T-helper 2 cell (primary cell): ENCODE data around the gene GABBR1.

Source experiments
- DNase-seq, 5 experiments: peaks; one replicate each; pipeline versions ENCODE4 v3.0.0 to v3.0.0-alpha.2; 2012 to 2022

Gene GABBR1

DNA sequence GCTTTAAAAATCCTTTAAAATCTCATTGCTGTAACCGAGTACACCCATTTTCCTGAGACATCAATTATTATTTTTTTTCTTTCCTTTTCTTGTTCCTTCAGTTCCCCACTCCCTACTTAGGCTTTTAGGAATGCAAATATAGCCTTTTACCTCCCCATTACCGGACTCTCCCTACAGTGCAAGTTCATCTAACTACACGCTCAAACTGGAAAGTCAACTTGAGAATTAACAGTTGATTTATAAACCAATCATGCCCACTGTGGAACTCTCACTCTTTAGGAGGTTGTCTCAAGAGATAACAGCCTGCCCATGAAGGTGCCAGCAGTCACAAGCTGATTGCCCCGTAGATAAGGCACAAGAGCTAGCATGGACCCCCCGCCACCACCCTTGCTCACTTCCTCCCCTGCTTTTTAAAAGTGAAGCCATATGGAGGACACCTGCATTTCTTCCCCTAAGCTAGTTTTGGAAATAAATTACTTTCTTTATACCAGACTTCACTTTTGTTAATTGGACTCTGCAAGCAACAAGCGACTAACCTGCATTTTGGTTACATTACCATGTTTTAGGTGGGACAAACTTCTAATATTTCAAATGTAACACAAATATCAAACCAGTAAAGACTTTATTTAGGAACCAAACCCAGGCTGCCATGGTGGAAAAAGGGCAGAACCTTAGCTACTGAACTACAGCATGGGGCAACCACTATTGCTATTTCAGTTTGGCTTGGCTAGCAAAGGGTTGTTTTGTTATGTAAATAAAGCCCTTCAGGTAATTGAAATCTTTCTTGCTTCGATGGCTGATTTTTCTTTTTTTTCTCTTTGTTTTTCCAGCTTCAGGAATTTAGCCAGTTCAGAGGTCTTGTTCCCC, 108.3 kb downstream of the GABBR1 start:
- no peak for DNase-seq

DNA sequence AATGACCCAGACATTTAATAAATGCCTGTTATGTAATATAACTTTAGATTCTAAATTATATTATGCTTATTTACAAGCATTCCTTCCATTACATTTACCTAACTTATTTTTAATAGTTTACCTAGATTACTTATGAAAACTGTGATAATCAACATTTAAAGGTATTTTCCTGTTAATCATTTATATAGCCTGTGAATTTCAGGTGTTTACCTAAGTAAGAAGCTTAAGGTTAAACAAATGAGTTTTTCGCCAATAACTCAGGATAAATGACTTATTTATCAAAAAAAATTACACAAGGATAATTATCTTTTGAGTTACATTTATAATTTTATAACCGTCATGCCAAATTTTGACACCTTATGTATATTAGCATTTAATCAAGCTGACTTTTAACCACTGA, 108.9 kb downstream of the GABBR1 start:
- DNase-seq = no peak

- peak in 1 of 5 experiments; percentile 20 for DNase-seq
Measured at GRCh38 chr6:29522227-29522626, 110.8 kb downstream of the GABBR1 start.

DNA sequence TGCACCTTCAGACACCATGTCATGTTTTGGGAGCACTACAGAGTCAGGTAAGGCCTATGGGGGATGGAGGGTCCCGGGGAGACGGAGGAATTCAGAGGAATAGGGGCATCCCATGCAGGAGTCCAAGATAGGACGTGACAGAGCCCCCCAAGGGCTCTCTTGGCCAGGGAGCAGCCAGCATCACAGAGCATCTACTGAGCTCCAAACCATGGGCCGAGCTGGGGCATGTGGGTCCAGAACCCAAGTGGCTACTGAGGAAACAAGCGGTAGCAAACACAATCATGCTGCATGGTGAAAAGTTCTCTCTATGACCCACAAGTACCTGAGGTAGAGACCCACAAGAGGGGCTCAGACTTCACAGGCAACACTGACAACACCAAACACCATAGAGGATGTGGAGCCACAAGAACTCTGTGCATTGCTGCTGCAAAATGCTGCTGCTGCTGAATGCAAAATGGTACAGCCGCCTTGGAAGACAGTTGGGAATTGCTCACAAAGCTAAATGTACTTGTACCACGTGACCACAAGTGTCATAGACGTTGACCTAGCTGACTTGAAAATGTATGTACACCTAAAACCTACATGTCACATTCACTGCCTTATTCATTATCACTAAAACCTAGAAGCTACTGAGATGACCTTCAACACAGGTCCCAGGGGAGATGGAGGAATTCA, 111.8 kb downstream of the GABBR1 start:
- no peak for DNase-seq

- no peak for DNase-seq
Measured at GRCh38 chr6:29520232-29520631, 112.8 kb downstream of the GABBR1 start.

- no peak for DNase-seq
Measured at GRCh38 chr6:29519291-29520010, 113.5 kb downstream of the GABBR1 start.

DNA sequence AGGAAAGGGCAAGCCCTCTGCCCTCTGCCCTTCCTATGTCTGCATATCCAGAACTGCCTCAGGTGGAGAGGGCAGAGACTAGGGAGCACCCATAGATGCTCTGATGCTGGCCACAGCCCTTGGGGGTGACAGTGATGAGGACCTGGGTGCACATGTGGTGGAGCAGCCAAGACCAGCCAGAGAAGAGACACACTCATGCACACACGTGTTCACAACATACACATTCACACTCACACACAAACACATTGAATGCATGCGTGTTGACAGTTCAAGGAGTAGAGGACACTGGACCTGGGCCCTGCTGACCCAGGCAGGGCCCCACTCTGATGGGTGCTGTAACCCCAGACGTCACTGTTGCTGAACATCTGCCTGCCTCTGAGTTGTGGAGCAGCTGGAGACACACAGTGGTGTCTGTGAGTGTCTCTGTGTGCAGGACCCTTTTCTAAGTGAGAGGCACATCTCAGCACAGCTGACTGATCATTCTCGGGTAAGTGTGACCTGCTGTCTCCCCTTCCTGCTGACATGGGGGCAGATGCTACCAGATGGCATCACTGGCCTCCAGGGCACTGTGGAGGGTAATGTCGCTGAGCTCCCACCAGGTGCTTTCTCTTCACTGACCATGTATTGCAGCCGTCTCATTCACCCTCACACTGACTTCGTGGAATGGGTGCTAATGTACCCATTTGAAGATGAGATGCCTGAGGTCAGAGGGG, 115.1 kb downstream of the GABBR1 start:
- DNase-seq = no peak

DNA sequence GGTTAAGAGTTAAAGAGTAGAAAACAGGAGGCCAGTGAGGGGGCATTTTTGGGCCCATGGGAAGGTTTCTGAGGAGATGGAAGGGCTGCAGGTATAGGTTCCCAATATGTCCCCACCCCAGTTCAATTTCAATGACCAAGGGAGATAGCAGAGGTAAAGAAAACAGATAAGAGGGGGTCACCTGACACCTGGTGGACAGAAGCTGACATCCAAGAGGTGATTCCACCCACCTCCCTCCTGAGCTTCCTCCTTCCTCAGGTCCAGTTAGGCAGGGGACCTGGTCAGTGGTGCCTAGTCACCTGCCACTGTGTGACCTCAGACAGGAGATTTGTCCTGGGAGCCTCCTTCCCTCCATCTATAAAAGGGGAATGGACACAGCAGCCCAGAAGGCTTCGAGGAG, 115.7 kb downstream of the GABBR1 start:
- DNase-seq = no peak

DNA sequence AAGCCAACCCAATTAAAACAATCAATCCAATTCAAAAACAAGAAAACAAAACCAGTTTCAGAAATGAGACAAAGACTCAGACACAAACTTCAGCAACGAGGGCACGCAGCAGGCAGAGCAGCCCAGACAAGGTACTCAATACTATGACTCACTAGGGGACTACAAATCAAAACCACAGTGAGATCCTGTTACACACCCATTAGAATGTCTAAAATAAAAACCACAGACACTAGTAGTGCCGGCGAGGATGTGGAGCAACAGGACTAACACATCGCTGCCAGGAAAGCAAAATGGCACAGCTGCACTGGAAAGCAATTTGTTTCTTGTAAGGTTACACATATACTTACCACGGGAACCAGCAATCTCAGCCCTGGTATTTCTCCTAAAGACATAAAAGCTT, 116.9 kb downstream of the GABBR1 start:
- DNase-seq = peak in 2 of 5 experiments; percentile 45 to 82

DNA sequence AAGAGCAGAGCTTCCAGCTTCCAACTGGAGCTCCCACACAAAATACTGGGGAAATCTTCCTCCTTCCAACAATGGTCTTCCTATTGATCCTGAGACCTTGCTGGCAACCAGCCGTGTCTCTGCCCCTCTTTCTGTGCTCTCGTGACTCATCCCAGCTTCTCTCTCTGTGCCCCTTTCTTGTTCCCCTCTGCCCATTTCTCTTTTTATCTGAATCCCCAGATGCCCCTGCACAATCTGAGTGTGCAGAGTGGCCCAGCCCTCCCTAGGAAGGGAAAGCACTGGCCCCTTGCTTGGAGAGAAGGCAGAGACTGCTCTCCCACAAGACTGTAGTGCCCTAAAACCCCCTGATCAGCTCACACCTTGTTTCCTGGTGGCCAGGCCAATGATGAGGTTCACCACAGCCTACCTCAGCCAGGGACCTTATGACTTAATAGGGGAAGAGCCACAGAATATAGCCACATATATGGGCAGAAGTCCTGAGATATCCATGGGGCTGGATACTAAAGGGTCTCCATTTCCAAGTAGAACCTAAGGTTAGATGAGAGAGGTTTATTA, 122.2 kb downstream of the GABBR1 start:
- DNase-seq = no peak

- DNase-seq = no peak
Measured at GRCh38 chr6:29510202-29510601, 122.8 kb downstream of the GABBR1 start.
